Activated CD8-positive, alpha-beta memory T cell treated with anti-CD3 and anti-CD28 coated beads for 24 hours (primary cell): Measurements from ENCODE around the gene RAB31.

Experiments
- DNase-seq: peaks from one replicate; pipeline ENCODE4 v3.0.0-alpha.2; 2020

The RAB31 gene

DNA sequence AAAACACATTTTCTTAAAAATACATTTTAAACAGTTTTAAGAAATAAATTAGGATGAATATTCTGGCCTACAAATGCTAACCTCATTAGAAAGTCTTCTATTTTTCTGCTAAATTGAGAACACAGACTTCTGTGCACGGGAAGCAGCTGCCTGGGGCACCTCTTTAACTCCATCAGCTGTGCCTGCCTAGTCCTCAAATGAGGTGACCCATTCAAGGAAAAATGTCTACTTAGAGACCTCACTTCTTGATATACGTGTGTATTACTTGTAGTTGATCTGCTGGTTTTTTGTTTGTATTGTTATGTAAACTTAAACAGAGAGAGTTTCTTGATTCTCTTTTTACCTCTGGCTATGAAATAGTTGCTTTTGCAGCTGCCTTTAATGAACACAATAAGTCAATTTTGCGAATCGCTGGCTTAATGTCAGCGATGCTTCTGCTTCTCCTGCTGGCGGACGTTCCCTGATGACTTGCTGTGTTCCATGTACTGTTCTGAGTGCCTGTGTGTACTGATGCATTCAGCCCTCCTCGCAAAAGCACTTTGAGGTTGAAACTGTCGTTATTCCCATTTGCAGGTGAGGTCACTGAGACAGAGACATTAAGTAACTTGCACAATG, 88.9 kb downstream of the RAB31 start:
- no peak for DNase-seq

DNA sequence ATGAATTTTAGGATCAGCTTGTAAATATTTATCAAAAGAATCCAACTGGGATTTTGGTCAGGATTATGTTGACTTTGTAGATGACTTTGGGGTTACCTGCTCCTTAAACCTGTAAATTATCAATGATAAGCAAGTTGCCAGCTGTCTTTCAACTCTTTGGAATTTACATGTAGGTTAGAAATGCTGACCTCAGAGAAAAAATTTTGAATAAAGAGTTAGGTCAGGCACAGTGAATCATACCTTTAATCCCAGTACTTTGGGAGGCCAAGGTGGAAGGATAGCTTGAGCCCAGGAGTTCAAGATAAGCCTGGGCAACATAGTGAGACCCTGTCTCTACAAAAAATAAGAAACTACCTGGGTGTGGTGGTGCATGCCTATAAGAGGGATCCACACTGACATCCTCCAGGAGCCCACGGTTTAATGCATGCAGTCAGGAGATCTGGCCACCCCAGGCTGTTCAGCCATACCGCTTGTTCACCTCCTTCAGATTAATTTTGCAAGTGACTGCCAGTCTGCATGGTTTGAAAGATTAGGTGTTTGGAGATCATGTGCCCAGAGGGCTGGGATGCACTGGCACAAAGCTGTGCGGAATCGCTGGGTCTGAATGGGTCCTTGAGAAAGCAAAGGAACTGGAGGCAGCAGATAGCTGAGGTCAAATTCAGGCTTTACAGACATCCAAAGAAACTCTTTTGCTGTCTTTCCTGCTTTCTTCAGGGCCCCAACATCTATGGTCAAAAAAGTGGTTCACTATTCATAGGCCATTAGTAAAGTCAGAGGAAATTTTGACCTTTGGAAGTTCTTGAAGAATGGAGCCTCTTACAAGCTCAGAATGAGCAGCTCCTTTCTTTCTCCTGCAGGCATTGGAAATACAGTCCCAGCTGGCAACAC, 94.3 kb downstream of the RAB31 start:
- no peak for DNase-seq

DNA sequence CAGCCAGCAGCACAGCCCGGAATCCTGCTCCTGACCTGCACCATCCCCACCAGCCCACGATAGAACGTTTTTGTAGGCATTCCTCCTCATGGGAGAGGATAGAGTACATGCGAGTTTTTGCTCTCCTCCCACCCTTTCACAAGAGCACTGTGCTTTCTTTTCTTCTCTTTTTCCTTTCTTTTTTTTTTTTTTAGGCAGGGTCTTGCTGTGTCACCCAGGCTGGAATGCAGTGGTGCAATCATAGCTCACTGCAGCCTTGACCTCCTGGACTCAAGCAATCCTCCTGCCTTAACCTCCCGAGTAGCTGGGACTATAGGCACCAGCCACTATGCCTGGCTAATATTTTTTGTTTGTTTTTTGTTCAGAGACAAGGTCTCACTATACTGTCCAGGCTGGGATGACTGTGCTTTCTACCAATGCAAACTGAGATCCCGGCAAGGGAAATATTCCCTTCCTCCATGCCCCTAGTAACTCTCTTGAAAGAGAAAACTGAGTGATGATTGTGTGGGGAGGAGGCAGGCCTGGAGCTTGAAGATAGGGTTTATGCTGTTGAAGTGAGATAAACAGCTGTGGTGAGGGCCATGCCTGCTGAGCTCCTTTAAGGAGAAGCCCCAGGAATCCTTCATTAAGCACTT, 95.1 kb downstream of the RAB31 start:
- no peak for DNase-seq

DNA sequence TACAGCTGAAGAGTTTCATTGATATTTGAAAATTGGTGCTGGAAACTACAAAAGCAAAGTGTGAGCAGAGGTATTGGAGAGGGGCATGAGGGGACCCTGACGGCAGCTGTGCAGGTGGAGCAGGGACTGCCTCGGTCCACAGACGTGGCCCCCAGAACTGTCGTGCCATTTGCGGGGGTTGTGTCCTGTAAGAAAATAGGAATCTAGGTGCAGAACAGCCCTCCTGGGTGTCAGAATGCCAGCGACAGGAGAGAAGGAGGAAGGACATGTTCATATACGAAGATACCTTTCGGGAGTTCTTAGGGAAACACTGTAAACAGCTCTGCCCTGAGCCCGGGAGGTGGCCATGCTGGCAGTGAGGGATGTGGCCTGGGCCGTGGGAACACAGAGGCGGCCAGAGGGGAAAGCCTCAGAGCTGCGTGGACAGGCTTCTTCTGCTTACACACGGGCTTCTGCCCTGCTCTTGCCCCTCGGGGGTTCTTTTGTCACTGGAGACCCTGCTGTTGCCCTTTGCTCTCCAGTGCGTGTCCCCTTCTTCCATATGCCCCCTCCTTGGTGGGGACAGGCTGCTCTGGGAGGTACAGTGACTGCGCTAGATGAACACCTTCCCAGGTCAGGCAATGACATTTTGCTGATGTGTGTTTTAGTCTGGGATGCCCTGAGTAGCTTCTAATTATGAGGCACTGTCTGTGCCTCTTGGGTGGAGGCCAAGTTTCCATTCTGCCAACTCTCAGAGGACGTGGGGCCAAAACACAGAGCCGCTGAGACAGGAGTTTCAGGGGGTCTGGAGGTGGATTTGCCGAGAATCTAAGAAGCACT, 95.8 kb downstream of the RAB31 start:
- DNase-seq = no peak

DNA sequence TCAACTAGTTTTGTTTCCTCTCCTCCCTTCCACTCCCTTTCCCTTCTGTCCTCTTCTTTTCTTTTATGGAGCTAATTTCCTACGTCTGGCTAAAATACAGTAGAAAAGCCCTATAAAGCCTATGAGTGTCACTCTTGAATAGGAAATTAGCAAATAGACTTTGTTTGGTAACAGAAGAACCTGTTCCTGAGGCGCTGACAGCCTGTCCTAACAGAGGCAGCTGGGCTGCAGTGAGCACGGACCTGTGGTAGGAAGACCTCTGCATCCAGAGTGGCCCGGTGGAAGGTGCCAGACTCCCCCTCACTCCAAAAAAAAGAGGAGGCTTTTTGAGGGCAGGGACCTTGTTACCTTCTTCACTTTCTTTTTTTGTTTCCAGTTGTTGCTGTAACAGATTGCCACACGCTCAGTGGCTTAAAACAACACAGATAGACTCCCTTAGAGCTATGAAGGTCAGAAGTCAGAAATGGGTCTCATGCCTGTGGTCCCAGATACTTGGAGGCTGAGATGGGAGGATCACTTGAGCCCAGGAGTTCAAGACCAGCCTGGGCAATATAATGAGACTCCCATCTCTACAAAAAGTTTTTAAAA, 96.5 kb downstream of the RAB31 start:
- no peak for DNase-seq

DNA sequence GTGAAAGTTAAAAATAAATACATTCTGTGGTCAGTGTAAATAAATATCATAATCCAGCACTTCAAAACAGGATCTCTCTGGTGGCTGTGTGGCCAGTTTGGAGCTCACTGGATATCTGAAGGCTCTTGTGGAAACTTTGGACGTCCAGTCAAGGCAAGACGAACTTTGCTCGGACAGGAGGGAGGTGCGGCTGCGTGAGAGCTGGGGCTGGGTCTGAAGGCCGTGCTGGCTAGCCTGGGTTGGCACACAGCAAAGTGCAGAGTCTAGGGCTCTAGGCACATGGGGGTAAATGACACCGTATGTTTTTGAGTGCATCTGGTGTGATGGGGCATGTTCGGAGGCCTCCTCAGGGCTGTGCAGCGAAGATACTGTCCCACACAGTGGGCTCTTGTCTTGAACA, 98.8 kb downstream of the RAB31 start:
- no peak for DNase-seq

DNA sequence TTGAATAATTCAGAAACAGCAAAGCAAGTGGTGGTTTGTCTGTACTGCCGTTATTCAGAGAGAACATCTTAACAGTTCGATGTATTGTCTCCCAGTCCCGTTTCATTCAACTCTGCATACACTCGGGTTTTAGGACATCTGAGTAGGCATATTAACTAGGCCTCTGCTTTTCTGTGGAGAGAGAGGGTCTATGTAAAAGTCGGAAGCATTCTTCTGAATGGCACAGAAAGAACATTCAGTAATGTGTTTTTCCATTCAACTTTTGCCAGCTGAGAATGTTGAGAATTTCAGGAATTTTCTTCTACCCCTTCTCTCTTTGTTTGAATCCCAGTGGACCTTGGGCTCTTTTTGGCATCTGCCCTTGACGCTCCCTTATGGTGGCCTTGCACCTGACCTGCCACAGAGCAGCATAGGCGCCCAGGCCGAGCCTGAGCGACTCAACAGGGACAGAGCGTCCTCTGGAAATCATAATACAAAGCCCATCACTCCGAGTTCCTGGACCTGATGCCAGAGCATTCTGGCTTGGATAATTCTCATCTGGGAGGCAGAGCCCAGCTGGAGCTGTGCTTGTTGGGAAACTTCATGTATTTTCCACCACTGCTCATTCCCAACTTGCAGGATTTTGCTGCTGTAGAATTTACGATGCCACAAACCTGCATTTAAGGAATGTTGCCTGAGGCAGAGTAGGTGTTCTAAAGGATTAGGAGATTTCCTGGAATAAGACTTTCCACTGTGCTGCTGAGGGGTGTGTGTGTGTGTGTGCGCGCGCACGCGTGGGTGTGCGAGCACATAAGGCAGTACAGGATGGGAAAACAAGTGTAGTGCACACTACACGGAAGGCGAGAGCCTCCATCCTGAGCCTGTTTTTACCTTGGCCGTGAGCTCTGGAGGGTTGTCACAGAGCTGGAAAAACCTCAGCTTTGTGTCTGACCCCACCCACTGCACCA, 100.5 kb downstream of the RAB31 start:
- no peak for DNase-seq

DNA sequence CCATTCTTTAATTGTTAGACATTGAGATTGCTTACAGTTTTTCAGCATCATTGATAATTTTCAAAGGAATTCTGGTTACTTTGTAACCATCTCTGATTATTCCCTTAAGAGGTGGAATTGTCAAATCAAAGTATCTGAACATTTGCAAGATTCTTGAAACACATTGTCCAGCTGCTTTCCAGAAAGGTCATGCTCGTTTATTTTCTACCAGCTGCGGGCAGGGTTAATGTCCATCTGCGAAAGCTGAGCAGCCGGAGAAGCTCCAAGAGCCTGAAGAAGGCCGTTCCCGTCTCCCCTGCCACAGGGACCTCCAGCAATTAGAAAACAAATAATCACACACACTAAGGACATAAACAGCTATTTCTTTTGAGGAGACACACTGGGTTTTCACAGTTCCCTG, 101.6 kb downstream of the RAB31 start:
- no peak for DNase-seq

DNA sequence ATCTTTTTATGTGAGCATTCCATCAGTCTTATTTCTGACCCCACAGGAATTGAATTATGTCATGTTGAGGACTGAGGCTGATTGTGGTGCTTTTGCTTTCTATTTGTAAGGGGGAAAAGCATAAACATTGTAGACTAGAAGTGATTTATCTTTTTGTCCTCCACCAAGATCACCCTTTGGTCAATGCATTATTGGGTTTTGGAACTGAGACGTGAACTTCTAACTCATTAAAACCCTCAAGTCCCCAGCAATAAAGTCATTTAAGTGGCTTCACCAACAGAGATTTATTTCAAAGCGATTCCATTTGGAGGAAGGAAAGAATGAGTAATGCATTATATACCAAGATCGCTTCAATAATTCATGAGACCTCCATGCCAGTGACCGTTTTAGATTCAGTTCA, 102.2 kb downstream of the RAB31 start:
- DNase-seq = no peak

DNA sequence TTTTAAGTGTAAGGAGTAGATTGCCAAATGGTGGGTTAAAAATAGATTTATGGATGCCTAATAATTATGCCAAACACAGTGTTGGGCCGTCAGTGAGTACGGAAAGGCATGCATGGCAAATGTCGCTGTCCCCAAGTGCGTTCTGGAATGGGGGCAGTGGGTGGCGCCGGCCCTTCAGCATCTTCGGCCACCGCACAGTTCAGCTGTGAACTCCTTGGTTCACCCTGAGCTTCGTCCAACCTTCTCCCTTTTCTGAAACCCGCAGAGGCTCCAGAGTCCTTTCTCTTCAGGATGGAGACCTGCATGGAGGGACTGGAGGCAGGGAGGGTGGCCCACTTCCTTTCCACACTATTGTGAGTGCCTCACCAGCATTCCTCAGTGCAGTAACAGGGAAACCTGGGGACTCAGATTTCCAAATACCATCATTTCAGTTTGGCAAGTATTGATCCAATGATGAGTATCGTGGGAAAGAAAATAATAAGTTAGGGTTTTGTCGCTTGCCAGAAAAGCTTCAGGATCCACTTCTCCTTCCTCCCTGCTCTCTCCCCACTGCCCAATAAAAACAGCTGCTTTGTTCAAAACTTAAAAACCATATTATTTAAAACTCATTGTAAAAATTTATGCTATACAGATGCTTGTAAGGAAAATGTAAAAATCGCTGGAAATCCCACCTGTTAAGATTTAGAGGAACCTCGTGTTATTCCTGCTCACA, 103.0 kb downstream of the RAB31 start:
- no peak for DNase-seq

DNA sequence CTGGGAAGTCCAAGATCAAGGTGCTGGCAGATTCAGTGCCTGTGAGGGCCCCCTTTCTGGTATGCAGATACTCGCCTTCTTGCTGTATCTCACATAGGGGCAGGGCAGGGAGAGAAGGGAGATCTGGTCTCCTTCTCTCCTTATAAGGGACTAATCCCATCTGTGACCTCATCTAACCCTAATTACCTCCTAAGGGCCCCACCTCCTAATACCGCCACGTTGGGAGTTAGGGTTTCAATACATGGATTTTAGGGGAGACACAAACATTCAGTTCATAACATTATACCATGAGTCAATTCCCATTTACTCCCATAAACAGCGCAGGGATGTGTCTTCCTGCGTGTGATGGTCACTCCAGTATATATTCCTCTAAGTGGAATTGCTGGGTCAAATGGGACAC, 103.9 kb downstream of the RAB31 start:
- DNase-seq = no peak

DNA sequence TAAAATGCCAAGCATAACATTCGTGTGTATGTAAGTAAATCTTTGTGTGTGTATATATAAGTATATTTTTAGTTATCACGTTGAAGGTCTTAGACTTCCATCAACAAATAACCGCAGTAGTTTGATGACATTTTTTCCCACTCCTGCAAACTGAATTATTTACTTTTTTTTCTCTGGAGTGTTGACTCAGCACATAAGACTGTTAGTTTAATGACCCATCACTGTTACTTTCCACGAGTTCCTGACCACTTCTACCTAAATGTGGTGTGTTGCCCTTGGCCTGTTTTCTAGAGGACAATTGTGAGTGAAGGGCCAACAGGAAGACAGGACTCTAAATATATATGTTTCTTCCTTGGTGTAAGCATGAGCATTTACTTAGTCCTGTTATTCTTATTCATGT, 106.3 kb downstream of the RAB31 start:
- no peak for DNase-seq

DNA sequence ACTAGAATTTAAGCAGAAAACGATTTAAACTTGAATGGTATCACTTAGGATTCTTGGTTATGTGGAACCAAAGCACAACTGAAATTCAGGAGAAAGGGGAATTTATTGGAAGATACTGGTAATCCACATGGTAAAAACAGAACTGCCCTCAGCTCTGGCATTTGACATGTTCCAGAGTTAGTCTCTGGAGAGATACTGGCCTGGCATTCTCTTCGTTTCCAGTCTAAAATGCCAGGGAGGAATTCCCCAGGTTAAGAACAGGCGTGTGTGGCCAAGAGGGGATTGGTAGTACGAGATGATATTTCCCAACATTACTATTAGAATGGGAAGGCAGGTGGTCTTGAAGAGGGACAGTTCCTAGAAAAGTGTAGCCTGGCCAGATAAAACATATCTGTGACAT, 109.2 kb downstream of the RAB31 start:
- no peak for DNase-seq

DNA sequence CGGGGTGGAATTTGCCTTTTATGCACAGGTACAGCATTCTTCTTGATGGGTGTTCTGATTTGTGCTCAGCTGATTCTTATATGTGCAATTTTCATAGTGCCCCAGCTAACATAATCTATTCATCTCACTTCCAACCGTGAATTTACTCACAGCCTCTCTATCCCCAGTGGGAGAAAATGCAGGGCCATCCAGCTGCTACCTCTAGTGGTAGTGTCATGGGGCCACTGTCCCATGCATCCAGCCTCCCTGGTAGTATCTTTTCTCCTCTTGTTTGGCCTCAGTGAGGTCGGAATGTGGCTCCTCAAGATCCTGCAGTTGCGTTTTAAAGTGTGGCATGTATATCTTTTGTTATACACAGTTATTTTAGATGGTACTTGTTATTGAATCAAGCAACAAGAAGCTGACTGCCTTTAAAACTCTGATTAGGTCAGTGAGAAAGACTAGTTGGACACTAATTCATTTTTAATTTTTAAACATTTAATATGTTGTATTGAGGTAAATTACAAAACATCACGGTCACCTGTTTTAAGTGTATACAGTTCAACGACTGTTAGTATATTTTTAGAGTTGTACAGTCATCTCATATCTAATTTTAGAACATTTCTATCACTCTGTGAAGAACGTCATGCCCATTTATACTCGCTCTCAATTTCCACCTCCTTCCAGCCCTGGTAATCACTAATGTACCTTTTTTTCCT, 109.8 kb downstream of the RAB31 start:
- DNase-seq = no peak

DNA sequence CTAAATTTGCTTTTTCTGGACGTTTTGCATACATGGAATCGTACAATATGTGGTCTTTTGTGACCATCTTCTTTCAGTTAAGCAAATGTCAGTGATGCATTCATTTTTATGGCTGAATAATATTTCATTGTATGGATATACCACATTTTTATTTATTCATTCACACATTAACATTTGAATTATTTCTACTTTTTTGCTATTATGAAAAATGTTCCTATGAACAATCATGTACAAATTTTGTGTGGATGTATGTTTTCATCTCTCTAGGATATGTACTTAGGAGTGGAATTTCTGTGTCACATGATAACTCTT, 110.3 kb downstream of the RAB31 start:
- no peak for DNase-seq

DNA sequence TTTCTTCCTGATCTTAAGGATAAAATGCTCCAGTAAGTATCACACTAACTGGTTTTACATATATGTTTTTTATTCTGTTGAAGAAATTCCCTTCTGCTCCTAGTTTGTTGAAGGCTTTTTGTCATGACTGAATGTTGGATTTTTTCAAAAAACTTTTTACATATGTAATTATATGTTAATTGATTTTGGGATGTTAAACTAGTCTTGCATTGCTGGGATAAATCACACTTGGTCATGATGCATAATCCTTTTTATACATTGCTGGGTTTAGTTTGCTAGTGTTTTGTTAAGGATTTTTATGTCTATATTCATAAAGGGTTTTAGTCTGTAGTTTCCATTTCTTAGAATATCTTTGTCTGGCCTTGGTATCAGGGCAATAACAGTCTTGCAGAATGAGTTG, 112.0 kb downstream of the RAB31 start:
- no peak for DNase-seq

DNA sequence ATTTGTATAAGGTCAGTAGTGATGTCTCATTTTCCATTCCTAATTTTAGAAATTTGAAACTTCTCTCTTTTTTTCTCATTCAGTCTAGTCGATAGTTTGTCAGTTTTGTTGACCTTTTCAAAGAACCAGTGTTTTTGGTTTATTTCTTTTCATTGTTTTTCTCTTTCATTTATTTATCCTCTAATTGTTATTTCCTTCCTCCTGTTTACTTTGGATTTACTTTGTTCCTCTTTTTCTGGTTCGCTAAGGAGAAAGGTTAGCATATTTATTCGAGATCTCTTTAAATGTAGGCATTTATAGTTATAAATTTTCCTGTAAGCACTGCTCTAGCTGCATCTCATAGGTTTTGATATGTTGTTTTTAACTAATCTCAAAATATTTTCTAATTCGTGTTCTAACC, 112.6 kb downstream of the RAB31 start:
- no peak for DNase-seq

DNA sequence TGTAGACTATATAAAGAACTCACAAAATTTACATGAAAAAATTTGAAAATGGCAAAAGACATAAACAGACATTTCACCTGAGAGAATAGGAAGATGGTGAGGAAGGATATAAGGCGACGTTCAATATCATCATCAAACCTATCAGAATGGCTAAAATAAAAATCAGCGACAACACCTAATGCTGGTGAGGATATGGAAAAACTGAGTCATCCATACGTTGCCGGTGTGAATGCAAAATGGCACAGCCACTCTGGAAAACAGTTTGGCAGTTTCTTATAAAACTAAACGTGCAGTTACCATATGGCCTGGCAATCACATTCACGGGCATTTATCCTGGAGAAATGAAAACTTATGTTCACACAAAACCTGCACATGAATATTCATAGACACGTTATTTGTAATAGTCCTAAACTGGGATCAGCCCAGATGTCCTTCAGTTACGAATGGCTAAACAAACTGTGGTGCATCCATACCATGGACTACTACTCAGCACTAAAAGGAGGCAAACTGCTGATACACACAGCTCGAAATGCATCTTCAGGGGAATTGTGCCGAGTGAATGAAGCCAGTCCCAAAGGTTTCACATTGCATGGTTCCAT, 114.6 kb downstream of the RAB31 start:
- DNase-seq = no peak

DNA sequence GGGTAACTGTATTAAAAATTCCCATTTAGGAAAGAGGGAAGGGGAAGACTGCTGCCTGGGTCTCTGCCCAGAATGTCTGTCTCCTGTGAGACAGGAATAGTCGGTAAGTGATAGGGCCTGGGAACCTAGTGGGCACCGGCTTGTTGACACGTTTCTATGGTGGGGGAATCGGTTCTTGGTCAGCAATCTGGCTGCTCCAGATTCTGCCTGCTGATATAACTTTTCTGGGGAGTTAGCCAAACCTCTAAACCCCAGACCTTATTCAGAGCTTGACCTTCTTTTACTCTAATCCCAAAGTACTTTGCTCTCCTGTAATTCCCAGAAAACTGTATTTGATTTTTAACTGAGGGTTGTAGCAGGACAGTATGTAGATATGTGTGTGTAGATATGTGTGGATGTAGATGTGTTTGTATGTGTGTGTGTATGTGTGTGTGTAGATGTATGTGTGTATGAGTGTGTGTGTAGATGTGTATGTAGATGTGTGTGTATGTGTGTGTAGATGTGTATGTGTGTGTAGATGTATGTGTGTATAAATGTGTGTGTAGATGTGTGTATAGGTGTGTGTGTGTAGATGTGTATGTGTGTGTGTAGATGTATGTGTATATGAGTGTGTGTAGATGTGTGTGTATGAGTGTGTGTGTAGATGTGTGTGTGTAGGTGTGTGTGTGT, 115.8 kb downstream of the RAB31 start:
- no peak for DNase-seq

DNA sequence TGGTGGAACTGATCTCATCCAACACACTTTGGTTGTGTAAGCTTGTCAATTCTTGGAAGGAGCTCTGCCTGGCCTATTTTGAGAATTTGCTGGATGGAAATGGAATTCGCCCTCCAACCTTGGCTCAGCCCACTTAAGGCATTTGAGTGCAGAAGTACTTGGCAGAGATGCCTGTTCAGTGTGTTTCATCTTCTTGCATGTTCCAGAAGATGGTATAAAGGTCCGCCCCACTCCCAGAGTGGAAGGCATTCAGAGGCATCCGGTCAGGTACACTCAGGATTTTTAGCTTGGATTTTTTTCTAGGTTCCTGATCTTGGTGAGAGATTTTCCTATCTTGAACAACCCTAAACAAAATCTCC, 116.4 kb downstream of the RAB31 start:
- no peak for DNase-seq
